SH-SY5Y (cell line): ENCODE measurements around the gene CDC25C.

ENCODE experiments used
- GATA2 ChIP-seq: IDR thresholded peaks from 2 replicates; pipeline ENCODE4 v1.6.1; 2011; ENCODE audit warnings: mild to moderate bottlenecking, low read depth, low read length
- GATA3 ChIP-seq: IDR thresholded peaks from 2 replicates; pipeline ENCODE4 v1.6.1; 2011; ENCODE audit warnings: low read depth, mild to moderate bottlenecking, low read length, moderate library complexity

DNA sequence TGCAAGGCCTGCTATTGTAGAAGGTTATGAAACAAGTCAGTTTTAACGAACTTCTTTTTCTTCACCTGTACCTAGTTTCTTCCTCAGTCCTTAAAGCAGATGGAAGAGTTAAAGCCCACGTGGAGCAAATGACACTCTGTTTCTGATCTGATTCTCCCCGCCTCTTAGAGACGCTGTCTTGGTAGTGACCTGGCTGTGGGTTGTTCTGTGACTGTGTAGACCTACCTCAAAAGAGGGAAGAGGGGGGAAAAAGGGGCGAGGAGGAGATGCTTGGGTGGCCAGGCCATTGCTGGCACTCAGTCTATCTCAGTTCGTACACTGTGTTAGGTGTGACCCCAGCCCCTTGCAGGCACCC is 57.8 kb downstream of the CDC25C start:
- TF ChIP-seq GATA2 (no peak), GATA3 (no peak)
